ENCODE measurements around the gene RALGAPA2. TPM values are rescaled to one million over a fixed set of nuclear protein-coding genes. Genes with fewer than 3 reads are reported as not detected.

The RALGAPA2 gene
- total and polyA plus RNA-seq, 3 donors from 2014 or later = 26.9 to 61.5 (median 59.2) TPM

DNA sequence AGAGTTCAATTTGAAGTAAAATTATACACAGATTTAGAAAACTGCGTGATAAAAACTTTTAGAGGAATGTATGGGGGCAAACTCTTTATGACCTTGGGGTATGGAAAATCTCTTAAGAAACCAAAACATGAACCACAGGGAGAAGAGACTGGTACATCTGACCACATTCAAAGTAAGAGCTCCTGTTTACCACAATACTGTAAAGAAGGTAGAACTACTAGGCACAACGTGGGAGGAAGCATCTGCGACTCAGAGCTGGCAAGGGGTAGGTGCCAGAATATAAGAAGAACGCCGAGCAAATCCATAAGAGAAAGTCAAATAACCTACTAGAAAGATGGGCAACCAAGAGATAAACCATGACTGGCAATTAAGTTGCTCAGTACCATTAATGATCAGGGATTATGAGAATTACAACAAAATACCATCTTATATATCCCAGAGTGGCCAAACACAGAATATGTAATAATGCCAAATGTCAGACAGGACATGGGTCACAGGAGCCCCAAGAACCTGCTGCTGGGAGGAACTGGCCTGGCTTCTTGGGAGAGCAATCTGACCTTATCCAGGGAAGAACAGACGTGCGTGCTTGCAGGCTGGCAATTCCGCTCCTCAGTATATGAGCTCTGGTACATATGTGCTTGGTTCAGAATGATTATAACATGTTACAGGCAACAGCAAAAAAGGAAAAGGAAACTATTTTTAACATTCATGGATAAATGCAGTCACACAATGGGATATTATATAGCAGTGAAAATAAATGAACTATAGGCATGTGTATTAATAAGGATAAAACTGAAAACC is 294.4 kb downstream of the RALGAPA2 start:
- Histone ChIP-seq H3K9me3 (no peaks in the 10 kb centered on the region), H3K4me3 (no peak overlapping the region), H3K27ac (no peak overlapping the region), H3K36me3 (ENCODE audit: low read depth, missing control alignments) (no peaks in the 10 kb centered on the region), H3K4me1 (no peaks in the 10 kb centered on the region), H3K27me3 (no peaks in the 10 kb centered on the region)
- TF ChIP-seq, protein P1, sequence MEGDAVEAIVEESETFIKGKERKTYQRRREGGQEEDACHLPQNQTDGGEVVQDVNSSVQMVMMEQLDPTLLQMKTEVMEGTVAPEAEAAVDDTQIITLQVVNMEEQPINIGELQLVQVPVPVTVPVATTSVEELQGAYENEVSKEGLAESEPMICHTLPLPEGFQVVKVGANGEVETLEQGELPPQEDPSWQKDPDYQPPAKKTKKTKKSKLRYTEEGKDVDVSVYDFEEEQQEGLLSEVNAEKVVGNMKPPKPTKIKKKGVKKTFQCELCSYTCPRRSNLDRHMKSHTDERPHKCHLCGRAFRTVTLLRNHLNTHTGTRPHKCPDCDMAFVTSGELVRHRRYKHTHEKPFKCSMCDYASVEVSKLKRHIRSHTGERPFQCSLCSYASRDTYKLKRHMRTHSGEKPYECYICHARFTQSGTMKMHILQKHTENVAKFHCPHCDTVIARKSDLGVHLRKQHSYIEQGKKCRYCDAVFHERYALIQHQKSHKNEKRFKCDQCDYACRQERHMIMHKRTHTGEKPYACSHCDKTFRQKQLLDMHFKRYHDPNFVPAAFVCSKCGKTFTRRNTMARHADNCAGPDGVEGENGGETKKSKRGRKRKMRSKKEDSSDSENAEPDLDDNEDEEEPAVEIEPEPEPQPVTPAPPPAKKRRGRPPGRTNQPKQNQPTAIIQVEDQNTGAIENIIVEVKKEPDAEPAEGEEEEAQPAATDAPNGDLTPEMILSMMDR (IDR thresholded peaks at IDR 0.05) = no peak
- no peak for TF ChIP-seq POLR2A (IDR thresholded peaks at IDR 0.05)
- no peak for DNase-seq
- intact Hi-C loops (cut with DNase I; ENCODE audit: low total_unique reads) = no loop called here
- 95 to 96% methylated on average over 8 of the region's 8 CpGs for WGBS, 2 donors

GRCh38 chr20:20415321-20415720 is 297.1 kb downstream of the RALGAPA2 start:
- intact Hi-C loops (cut with DNase I; ENCODE audit: low total_unique reads) = no loop called here
- Histone ChIP-seq H3K4me1 (no peaks in the 10 kb centered on the region), H3K36me3 (ENCODE audit: low read depth, missing control alignments) (no peaks in the 10 kb centered on the region), H3K4me3 (no peak overlapping the region), H3K27me3 (no peaks in the 10 kb centered on the region), H3K9me3 (no peaks in the 10 kb centered on the region), H3K27ac (no peak overlapping the region)
- WGBS, 2 donors = 79 to 85% methylated on average over 1 of the region's 1 CpG
- DNase-seq = no peak
- no peak for TF ChIP-seq POLR2A (IDR thresholded peaks at IDR 0.05)
- TF ChIP-seq, protein P1 (IDR thresholded peaks at IDR 0.05) = no peak

DNA sequence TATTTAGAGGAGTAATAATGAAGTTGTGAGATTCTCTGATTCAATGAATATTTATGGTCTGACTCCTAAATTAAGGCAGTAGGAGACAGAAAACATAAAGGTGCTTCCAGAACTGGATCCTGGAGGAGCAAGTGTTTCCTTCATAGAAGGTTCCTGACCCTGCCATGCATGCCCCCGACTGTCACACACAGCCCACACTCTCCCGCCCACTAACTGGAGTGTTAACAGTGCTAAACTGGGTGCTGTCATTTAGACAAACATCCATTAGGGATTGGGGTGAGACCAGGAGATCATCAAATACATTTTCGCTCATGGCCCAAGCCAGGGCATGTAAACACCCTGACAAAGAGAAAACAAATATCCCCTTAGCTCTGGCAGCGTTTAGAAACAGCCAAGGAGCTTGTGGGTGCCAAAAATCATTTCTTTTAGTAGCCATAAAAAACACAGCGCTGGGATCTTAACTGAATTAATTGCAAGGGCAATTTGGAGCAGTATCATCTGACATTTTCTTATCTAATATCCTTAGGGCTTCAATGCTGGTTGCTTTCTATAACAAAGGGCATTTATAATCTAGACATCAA is 297.7 kb downstream of the RALGAPA2 start:
- intact Hi-C loops (cut with DNase I; ENCODE audit: low total_unique reads) = no loop called here

GRCh38 chr20:20413810-20414281 is 298.6 kb downstream of the RALGAPA2 start:
- H3K27ac ChIP-seq = no peak overlapping the region
- no peaks in the 10 kb centered on the region for H3K4me1 ChIP-seq
- H3K27me3 ChIP-seq = no peaks in the 10 kb centered on the region
- no peak for DNase-seq
- 88 to 89% methylated on average over 7 to 21 of the region's 21 CpGs for WGBS, 2 donors
- H3K36me3 ChIP-seq (ENCODE audit: low read depth, missing control alignments) = no peaks in the 10 kb centered on the region
- no peak for TF ChIP-seq POLR2A (IDR thresholded peaks at IDR 0.05)
- TF ChIP-seq, protein P1 (IDR thresholded peaks at IDR 0.05) = no peak
- no peaks in the 10 kb centered on the region for H3K9me3 ChIP-seq
- intact Hi-C loops (cut with DNase I; ENCODE audit: low total_unique reads) = no loop called here
- no peak overlapping the region for H3K4me3 ChIP-seq

More for the DNA sequence above, 297.7 kb downstream of the RALGAPA2 start:
- H3K27me3 ChIP-seq = no peaks in the 10 kb centered on the region
- H3K4me3 ChIP-seq = no peak overlapping the region
- no peaks in the 10 kb centered on the region for H3K36me3 ChIP-seq (ENCODE audit: low read depth, missing control alignments)
- H3K9me3 ChIP-seq = no peaks in the 10 kb centered on the region
- H3K27ac ChIP-seq = no peak overlapping the region
- H3K4me1 ChIP-seq = no peaks in the 10 kb centered on the region
- 70 to 77% methylated on average over 5 of the region's 5 CpGs for WGBS, 2 donors
- TF ChIP-seq POLR2A (IDR thresholded peaks at IDR 0.05) = no peak
- TF ChIP-seq, protein P1 (IDR thresholded peaks at IDR 0.05) = no peak
- DNase-seq = no peak

Data from testis (tissue), 3 donors.